Measurements from ENCODE around the gene CFAP69. TPM values are rescaled to one million over a fixed set of nuclear protein-coding genes. Genes with fewer than 3 reads are reported as not detected.
"Not testable (repeated sequence)": the region's sequence is repeated elsewhere in the genome, so short reads cannot be mapped to it uniquely, and the experiment has no call there.

CFAP69 gene
- total RNA-seq, 1 donor from 2014 or later = 0.88 TPM

DNA sequence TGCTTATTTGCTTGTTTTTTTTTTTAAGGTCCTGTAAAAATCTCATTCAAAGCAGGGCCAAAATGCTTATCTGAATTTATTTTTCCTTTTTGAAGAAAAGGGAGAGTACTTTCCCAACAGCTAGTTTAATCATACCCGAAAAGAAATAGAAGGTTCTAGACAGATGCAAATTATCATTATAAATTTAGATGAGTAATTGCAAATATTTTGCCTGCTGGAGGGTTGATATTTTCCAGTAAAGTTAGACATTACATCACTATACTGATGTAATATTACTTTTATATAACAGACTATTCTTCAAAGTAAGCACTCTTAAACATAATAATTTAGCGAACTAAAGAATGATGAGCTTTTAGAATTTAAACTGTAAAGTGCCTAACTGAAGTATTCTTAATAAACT lies 14.1 kb upstream of the CFAP69 start:
- DNase-seq (ENCODE audit: extremely low read depth, low read depth, low spot score) = no peak

DNA sequence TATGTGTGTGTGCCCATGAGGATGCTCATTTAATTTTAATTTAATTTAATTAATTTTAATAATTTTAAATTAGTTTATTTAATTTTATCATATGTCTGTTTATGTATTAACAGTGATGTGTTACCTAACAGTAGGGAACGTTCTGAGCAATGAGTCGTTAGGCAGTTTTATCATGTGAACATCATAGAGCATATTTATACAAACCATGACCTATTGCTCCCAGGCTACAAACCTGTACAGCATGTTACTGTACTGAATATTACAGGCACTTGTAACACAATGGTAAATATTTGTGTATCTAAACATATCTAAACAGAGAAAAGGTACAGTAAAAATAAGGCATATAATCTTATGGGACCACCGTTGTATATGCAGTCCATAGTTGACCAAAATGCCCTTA lies 13.7 kb upstream of the CFAP69 start:
- no peak for DNase-seq (ENCODE audit: extremely low read depth, low read depth, low spot score)

DNA sequence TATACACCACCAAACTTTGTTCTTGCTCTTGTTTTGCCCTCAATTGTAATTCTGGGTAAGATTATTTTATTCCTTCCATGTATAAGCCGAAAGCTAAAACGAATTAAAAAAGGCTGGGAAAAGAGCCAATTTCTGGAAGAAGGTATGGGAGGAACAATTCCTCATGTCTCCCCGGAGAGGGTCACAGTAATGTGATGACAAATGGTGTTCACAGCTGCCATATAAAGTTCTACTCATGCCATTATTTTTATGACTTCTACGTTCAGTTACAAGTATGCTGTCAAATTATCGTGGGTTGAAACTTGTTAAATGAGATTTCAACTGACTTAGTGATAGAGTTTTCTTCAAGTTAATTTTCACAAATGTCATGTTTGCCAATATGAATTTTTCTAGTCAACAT lies 12.5 kb upstream of the CFAP69 start:
- DNase-seq (ENCODE audit: extremely low read depth, low read depth, low spot score) = no peak

DNA sequence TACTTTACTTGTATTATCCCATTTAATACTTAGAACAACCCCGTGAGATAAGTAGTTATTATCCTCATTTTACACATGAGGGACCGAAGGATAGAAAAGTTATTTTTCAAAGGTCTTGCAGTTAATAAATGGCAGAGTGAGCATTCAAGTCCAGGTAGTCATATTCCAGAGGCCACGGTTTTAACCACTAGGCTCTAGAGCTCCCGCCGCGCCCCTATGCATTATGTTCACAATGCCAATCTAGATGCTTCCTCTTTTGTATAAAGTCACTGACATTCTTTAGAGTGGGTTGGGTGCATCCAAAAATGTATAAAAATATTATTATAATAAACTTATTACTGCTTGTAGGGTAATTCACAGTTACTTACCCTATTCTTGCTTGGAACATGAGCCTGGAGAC lies 11.4 kb upstream of the CFAP69 start:
- no peak for DNase-seq (ENCODE audit: extremely low read depth, low read depth, low spot score)

DNA sequence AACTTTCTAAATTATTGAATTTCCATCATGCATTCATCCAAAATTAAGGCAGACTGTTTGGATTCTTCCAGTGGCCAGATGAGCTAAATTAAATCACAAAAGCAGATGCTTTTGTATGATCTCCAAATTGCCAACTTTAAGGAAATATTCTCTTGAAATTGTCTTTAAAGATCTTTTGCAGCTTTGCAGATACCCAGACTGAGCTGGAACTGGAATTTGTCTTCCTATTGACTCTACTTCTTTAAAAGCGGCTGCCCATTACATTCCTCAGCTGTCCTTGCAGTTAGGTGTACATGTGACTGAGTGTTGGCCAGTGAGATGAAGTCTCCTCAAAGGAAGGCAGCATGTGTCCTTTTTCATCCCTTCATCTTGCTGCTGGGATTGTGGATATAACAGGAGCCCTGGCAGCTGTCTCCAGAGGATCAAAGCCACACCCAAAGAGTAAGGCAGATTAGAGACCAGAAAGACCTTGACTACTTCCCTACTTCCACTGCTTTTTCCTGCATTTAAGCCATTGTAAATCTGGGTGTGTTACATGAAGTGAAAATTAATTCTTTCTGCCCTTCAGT lies 8.2 kb upstream of the CFAP69 start:
- DNase-seq (ENCODE audit: extremely low read depth, low read depth, low spot score) = no peak

DNA sequence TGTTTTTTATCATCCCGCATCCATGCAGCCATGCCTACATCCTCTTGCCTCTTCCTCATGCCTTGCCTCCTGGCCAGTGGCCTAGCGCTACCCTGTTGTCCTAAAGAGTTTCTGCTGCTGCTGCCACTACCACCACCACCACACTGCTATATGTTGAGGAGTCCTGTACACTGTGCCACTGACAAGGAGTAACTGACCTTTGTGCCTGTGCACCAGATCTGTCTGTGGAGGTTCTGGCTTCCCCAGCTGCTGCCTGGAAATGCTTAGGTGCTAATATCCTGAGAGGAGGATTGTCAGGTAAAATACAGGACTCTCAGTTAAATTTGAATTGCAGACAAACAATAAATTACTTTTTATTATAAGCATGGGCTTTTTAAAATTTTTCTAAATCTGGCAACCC lies 7.0 kb upstream of the CFAP69 start:
- DNase-seq (ENCODE audit: extremely low read depth, low read depth, low spot score) = no peak

DNA sequence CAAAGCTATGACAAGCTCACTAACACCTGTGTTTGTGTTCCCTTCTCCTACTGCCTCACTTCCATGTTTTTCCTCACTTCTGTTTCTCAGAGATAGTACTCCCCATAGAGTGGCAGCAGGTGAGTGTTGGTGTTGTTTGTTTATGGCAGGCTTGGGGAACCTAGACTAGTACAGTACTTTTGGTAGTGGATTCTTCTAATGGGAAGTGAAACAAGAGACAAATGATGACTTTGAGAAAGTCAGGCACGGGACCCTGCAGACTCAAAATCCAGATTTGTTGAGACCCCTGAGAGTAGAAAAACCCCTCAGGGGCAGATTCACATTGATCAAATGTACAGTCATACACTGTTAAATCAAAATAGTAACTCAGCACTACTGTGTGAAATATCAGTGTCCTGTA lies 6.4 kb upstream of the CFAP69 start:
- DNase-seq (ENCODE audit: extremely low read depth, low read depth, low spot score) = no peak

DNA sequence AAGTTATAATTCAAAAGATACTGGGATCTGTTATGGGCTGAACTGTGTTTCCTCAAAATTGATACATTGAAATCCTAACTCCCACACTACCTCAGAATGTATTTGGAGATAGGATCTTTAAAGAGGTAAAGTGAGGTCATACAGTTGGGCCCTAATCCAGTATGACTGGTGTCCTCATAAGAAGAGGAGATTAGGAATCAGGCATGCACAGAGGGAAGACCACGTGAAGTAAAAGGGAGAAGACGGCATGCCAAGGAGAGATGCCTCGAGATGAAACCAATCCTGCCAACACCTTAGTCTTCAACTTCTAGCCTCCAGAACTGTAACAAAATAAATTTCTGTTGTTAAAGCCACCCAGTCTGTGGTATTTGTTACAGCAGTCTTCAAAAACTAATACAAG lies 5.9 kb upstream of the CFAP69 start:
- no peak for DNase-seq (ENCODE audit: extremely low read depth, low read depth, low spot score)

DNA sequence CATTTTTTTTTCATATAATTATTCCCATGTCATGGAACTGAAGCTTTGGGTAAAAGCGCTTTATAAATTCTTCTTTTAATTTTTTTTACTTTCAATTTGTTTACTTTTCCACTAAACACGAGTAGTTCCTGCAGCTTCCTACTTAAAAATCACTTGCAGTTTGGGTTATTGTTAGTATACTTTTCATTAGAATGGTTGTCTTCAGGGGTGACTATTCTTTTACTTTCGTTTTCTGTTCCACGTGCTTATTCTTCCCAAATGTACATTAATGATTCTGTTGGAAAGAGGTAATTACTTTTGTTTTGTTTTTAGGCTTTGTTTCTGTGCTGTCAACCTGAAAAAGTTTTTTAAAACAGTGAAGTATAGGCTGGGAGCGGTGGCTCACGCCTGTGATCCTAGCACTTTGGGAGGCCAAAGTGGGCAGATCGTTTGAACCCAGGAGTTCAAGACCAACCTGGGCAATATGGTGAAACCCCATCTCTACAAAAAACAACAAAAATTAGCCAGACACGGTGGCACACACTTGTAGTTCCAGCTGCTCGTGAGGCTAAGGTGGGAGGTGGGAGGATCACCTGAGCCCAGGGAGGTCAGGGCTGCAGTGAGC lies 5.2 kb upstream of the CFAP69 start:
- no peak for DNase-seq (ENCODE audit: extremely low read depth, low read depth, low spot score)

DNA sequence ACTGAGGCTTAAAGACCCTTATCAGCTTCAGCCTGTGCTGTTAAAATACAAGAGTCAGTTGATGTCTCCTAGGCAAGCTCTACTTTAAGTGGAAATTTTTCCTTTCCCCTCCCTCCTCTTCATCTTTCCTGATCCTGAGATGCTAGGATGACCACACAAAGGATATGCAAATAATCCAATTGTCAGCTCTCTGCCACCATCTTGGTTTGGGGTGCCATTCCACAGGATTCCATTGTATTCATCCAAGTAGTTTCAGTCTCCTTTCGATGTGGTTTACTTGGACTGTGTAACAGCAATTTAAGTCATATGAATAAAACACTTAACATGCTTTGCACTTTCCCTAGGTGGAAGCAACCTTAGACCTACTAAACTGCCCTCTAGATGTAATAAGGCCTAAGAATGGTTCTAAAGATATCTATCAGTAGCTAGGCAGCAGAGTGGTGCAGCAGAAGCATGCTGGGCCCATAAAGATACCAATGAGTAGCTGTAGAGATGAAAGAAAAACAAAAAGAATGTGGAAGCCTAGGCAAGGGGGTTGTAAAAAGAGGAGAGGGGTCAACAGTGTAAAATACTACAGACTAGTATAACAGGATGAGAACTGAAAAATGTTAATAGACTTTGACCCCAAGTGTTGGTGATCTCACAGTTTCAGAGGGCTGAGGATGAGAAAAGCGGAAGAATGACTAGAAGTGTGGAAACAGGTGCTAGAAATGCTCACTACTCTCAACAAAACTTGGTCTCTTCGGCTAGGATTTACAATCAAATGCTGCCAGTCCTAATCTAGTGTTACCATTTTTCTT lies 2.4 kb upstream of the CFAP69 start:
- DNase-seq (ENCODE audit: extremely low read depth, low read depth, low spot score) = no peak

DNA sequence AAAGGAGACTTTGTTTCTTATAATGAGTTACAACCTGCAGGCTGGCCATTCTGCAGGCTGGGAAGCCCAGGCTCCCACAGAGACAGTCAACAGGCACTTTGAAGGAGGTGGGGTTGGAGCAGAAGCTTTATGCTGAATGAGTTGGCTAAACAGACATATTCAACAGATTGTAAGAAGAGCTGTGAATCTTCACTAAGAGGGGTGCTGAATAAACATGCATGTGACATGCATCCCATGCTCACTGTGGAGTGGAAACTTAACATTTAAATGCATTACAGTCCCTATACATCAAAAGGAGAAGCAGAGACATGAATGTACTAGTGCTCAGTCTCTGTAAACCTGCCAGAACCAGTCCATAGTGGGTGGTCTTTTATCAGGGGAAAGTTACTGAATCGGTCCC lies 1.4 kb upstream of the CFAP69 start:
- DNase-seq (ENCODE audit: extremely low read depth, low read depth, low spot score) = no peak

DNA sequence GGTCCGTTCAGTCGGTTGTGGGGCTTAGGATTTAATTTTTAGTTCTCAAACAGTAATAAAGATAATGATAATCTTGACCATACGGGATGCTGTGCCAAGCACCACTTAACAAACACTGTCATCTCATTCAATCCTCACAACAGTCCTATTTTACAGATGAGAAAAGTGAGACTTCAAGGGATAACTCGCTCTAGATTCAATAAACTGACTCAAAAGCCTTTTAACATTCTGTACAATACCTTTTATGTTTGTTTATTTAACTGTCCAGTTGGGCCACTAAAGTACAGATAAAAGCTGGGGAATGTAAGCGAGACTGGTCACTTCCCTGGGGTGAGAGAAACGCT lies 437 bp upstream of the CFAP69 start:
- no peak for DNase-seq (ENCODE audit: extremely low read depth, low read depth, low spot score)

DNA sequence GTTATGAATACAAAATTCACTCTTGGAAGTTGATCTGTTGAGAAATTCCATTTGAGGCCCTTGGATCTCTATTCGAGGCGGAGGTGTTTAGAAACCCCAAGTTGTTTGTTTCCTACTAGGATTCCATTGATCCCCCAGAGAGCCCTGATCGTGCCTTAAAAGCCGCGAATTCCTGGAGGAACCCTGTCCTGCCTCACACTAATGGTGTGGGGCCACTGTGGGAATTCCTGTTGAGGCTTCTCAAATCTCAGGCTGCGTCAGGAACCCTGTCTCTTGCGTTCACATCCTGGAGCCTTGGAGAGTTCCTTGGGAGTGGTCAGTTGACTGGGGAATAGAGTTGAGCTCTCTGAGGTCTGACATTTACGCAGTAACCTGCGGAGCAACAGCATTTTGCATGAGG lies 1.2 kb downstream of the CFAP69 start:
- DNase-seq (ENCODE audit: extremely low read depth, low read depth, low spot score) = no peak

DNA sequence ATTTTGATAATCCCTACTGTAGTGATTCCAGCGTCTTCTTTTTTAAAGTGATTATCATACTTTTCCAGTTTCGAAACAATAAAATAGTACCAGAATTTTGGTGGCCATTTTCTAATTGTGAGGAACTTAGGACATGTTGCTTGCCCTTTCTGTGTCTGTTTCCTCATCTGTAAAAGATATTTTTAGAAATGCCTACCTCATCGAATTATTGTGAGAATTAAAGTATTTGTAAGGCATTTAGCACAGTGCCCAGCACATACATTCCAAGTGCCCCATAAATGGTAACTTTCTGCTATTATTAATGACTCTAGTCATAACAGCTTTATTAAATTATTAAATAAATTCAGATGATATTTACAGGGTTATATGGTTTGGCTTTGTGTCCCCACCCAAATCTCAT lies 3.7 kb downstream of the CFAP69 start:
- DNase-seq (ENCODE audit: extremely low read depth, low read depth, low spot score) = no peak

DNA sequence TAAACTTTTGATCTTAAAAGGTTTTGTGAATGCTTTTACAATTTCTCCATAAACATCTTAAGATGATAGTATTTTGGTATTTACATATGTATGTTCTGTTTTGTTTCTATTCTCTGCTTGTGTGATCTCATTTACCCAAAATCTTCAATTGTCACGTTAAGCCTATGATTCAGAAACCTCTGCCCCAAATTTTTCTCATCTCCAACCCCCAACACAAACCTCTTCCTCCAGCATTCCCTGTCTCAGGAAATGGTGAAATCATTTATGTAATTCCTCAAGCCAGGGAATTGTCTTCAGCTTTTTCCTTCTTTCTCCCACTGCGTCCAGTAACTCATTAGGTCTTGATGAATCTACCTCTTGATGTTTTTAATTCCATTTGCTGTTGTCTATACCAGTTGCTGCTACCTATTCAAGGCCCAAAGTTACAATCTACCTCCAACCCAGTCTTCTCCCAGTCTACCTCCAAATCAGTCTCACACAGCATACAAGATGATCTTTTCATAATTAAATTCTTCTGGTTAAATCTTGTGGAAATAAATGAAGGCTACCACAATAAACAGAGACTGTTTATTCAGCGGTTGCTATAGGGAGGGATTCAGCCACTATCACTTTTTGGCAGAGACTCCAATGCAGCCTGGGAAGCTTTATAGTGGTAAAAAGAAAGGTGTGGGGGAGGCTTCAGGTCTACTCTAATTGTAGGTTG lies 5.8 kb downstream of the CFAP69 start:
- DNase-seq (ENCODE audit: extremely low read depth, low read depth, low spot score) = no peak

DNA sequence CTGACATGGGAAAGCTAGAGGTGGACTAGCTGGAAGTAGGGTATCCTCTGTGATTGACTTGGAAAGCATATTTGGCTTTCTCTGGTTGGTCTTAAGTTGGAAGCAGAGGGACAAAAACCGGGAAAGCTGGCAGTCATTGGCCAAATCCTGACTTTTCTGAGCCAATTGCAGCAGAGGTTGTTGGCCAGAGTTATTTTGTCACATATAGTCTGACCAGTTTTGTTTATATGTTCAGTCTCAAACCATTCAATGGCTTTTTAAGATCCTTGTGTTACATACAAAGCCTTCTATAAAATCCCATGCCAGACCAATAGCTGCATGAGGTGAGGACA lies 6.3 kb downstream of the CFAP69 start:
- no peak for DNase-seq (ENCODE audit: extremely low read depth, low read depth, low spot score)

DNA sequence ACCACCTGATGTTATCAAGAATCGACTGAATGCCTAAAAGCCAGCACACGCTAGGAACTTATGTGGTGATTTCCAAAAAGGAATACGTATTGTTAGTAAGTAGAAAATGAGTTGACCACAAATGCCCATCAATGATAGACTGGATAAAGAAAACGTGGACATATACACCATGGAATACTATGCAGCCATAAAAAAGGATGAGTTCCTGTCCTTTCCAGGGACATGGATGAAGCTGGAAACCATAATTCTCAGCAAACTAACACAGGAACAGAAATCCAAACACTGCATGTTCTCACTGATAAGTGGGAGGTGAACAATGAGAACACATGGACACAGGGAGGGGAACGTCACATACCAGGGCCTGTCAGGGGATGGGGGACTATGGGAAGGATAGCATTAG lies 11.0 kb downstream of the CFAP69 start:
- DNase-seq (ENCODE audit: extremely low read depth, low read depth, low spot score) = not testable (repeated sequence)

DNA sequence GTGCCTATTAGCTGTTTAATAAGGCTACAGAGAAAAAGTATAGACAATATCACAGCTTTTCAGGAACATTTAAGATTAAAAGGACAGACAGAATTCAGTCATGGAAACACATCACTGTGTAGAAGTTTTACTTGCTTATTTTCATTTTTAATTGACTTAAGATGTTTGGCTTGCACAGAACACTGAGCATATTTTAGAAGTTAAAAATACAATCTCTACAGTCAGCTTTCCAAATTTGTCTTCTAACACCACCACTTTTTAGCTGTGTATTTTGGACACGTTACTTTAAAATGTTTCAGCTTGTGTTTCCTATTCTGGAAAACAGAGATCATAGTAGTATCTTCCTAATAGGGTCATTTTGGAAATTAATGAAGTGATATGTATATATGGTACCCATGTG lies 11.8 kb downstream of the CFAP69 start:
- DNase-seq (ENCODE audit: extremely low read depth, low read depth, low spot score) = no peak

DNA sequence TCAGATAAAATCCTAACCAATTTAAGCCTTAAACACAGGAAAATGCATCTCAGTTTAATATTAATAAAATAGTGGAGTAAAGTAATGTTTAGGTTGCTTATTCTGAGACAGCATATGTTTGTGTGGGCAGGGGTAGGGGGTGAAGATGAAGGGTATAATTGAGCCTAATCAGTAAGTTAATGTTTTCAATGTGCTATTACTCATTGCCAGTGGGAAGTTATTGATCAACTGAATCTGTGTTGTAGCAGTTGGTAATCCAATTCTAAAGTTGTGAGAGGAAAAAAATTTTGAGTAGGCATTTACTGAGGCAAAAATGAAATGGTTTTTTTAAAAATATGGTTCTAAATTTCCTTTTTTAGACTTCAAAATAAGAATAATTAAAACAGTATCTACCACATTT lies 16.5 kb downstream of the CFAP69 start:
- DNase-seq (ENCODE audit: extremely low read depth, low read depth, low spot score) = no peak

DNA sequence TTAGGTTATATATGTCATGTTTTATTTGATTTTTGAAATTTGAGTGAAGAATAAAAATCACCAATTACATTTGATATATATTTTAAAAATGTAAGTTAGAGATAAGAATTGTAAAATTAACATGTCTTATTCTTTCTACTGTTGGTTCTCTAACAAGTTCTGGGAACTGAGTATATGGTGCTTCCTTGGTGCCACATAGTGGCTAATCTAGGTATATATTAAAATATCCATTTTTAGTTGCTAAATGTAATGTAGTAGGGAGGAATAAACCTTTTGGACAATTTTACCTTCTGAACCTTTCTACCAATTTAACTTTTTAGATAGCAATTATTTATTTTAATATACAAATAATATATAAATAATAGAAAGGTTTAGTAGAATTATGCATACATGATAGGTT lies 17.5 kb downstream of the CFAP69 start:
- peak; percentile 25 for DNase-seq (ENCODE audit: extremely low read depth, low read depth, low spot score)

DNA sequence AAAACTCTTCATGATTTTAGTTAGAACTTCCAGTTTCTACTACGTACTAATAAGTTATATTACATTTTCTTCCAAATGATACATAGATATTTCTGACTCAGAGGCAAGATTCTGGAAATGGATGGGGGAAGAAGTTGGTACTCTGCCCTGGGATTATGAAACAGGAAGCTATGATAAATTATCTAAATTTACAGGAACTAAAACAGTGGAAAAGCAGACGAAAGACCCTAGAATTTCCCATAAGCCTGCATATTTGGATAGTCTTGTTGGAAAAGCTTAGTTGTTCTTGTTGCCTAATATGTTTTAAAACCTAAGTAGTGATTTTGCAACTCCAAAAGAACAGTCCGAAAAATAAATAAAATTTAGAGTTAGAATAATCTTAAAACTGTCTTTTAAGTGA lies 21.8 kb downstream of the CFAP69 start:
- DNase-seq (ENCODE audit: extremely low read depth, low read depth, low spot score) = no peak

DNA sequence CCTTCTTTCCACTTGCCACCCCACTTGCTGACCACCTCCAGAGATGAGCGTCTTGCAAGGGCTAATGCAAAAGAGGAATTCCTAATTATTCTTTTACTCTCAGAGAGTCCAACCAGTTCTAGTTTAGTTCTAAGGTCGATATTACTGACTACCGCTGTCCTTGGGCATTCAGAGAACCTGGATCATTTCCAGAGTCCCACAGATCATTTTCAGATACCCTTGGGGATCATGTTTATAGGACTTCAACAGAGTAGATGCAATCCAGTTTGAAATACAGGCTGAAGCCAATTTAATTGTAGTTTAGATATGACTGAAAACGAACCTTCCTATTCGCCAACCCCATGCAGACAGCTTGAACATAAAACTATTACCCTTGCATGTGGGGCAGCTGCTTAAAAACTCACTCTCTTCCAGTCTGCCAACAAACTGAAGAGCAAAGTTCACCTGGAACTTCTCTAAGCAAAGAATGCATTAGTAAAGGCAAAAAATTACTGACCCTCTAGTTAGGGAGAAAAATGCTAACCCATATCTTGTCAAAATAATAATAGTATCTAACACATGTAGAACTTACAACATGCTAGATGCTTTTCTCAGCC lies 22.4 kb downstream of the CFAP69 start:
- no peak for DNase-seq (ENCODE audit: extremely low read depth, low read depth, low spot score)
